K562 (cell line): ENCODE data around the gene AMBRA1. TPM values are rescaled to one million over a fixed set of nuclear protein-coding genes. Genes with fewer than 3 reads are reported as not detected.
A peak's percentile ranks its signal among the peaks of the same experiment; 100 is the strongest.

Source experiments
- ARNT ChIP-seq, 2 experiments: fragments of 450-650 bp; IDR thresholded peaks; 2 replicates each; pipeline ENCODE4 v1.6.1; 2016; ENCODE audit warnings: mild to moderate bottlenecking in 1 of 2
- CC2D1A ChIP-seq: fragments of 450-650 bp; IDR thresholded peaks from 2 replicates; pipeline ENCODE4 v1.6.1; 2017; ENCODE audit warnings: mild to moderate bottlenecking
- E2F1 ChIP-seq: sonication (generic); formaldehyde crosslinking; IDR thresholded peaks from 2 replicates; pipeline ENCODE4 v1.8.1; 2023; ENCODE audit warnings: mild to moderate bottlenecking, missing genetic modification reagents, moderate library complexity
- GTF2F1 ChIP-seq: IDR thresholded peaks from 2 replicates; pipeline ENCODE4 v1.6.1; 2011; ENCODE audit warnings: low read depth, low read length, improper control_type of control experiment
- MIER1 ChIP-seq: fragments of 450-650 bp; IDR thresholded peaks from 2 replicates; pipeline ENCODE4 v1.6.1; 2016; ENCODE audit warnings: antibody characterized with exemption, mild to moderate bottlenecking, low read depth
- PML ChIP-seq: IDR thresholded peaks from 2 replicates; pipeline ENCODE4 v1.6.1; 2012; ENCODE audit warnings: low read length, inconsistent platforms
- POLR3G ChIP-seq: IDR thresholded peaks from 2 replicates; pipeline ENCODE4 v1.6.1; 2011; ENCODE audit not compliant: insufficient read length, insufficient replicate concordance; ENCODE audit errors: extremely low read depth
- SMARCA5 ChIP-seq: fragments of 450-650 bp; IDR thresholded peaks from 2 replicates; pipeline ENCODE4 v1.6.1; 2016
- STAT5A ChIP-seq: IDR thresholded peaks from 2 replicates; pipeline ENCODE4 v1.6.1; 2012; ENCODE audit warnings: low read length, inconsistent platforms, borderline replicate concordance
- TAF15 ChIP-seq: fragments of 200-400 bp; formaldehyde crosslinking; IDR thresholded peaks from 2 replicates; pipeline ENCODE4 v1.6.1; 2017; ENCODE audit warnings: mild to moderate bottlenecking, low read depth, low read length, moderate library complexity
- ZNF316 ChIP-seq: fragments of 450-650 bp; IDR thresholded peaks from 2 replicates; pipeline ENCODE4 v1.6.1; 2016
- polyA plus RNA-seq, 8 experiments: library from polyadenylated mRNA; depleted of rRNA in 4 of 8; stranded (reverse) in 5 of 8; unstranded in 3 of 8; fragments of >200 nt; fragmentation: Nextera tagmentation in 2 of 8; fragmentation: Illumina TruSeq in 1 of 8; extraction: Ambion mirVana in 2 of 8; extraction: Trizol in 1 of 8; gene quantifications; 2 replicates each; pipeline versions ENCODE4 v1.2.1 to v1.2.3, GENCODE V29; 2011 to 2014; ENCODE audit warnings: inconsistent platforms in 1 of 8, missing spikeins in 1 of 8
- total RNA-seq, 7 experiments: library from RNA; depleted of rRNA in 6 of 7; stranded (reverse); fragments of >200 nt in 6 of 7; fragmentation: Illumina TruSeq in 2 of 7; extraction: Trizol in 2 of 7; gene quantifications; 2 replicates each; pipeline versions ENCODE4 v1.2.1 to v1.2.3, GENCODE V29; 2011 to 2021; ENCODE audit warnings: low replicate concordance in 1 of 7
- TF ChIP-seq, protein P1 (sequence below): sonication (generic); formaldehyde crosslinking; IDR thresholded peaks from 2 replicates; pipeline ENCODE4 v1.8.0; 2023; ENCODE audit warnings: mild to moderate bottlenecking, missing genetic modification reagents
- TF ChIP-seq, protein P2 (sequence below): sonication (generic); IDR thresholded peaks from 2 replicates; pipeline ENCODE4 v1.6.1; 2016
- TF ChIP-seq, protein P3 (sequence below): sonication (generic); formaldehyde crosslinking; IDR thresholded peaks from 2 replicates; pipeline ENCODE4 v1.8.1; 2023; ENCODE audit warnings: mild to moderate bottlenecking, missing genetic modification reagents

Gene AMBRA1
- total and polyA plus RNA-seq, 9 of the 15 experiments (the other 6 are each of a cell fraction or from before 2014, with no cell fraction given), result 0.15 to 24.5 (median 13.0) TPM

DNA sequence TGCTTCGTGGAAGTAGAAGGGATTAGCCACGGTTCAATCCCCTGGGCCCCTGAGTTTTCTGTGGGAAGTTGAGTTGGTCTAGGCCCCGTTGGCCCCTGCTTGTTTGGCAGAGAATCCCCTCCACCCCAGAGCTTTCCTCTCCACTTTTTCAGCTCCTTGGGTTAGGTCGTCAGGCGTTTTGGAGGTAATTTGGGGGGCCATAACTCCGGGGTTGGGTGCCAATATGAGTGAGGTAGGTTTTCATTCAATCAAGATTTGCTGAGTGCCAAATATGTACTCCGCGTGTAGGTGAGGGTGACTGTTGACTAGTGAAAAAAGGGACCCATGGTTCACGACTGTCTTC lies 24.1 kb upstream of the AMBRA1 start (continued):
- TF ChIP-seq PML (no peak), STAT5A (no peak), MIER1 (no peak), E2F1 (CRISPR knock-in tag) (peak; percentile 8; the same call in 1 of the 2 replicates), SMARCA5 (0 out of 2 replicates have a peak, but pooled peaks have one; percentile 1), ARNT (IDR thresholded peaks at IDR 0.05) (no peak), POLR3G (no peak), TAF15 (no peak), CC2D1A (peak; percentile 35; the same call in 1 of the 2 replicates), ZNF316 (peak; percentile 32; the same call in 1 of the 2 replicates), GTF2F1 (no peak)
- TF ChIP-seq, protein P1, sequence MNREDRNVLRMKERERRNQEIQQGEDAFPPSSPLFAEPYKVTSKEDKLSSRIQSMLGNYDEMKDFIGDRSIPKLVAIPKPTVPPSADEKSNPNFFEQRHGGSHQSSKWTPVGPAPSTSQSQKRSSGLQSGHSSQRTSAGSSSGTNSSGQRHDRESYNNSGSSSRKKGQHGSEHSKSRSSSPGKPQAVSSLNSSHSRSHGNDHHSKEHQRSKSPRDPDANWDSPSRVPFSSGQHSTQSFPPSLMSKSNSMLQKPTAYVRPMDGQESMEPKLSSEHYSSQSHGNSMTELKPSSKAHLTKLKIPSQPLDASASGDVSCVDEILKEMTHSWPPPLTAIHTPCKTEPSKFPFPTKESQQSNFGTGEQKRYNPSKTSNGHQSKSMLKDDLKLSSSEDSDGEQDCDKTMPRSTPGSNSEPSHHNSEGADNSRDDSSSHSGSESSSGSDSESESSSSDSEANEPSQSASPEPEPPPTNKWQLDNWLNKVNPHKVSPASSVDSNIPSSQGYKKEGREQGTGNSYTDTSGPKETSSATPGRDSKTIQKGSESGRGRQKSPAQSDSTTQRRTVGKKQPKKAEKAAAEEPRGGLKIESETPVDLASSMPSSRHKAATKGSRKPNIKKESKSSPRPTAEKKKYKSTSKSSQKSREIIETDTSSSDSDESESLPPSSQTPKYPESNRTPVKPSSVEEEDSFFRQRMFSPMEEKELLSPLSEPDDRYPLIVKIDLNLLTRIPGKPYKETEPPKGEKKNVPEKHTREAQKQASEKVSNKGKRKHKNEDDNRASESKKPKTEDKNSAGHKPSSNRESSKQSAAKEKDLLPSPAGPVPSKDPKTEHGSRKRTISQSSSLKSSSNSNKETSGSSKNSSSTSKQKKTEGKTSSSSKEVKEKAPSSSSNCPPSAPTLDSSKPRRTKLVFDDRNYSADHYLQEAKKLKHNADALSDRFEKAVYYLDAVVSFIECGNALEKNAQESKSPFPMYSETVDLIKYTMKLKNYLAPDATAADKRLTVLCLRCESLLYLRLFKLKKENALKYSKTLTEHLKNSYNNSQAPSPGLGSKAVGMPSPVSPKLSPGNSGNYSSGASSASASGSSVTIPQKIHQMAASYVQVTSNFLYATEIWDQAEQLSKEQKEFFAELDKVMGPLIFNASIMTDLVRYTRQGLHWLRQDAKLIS (CRISPR knock-in tag), result 0 out of 2 replicates have a peak, but pooled peaks have one; percentile 57
- TF ChIP-seq, protein P2, sequence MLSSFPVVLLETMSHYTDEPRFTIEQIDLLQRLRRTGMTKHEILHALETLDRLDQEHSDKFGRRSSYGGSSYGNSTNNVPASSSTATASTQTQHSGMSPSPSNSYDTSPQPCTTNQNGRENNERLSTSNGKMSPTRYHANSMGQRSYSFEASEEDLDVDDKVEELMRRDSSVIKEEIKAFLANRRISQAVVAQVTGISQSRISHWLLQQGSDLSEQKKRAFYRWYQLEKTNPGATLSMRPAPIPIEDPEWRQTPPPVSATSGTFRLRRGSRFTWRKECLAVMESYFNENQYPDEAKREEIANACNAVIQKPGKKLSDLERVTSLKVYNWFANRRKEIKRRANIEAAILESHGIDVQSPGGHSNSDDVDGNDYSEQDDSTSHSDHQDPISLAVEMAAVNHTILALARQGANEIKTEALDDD, result 0 out of 2 replicates have a peak, but pooled peaks have one; percentile 18
- TF ChIP-seq, protein P3, sequence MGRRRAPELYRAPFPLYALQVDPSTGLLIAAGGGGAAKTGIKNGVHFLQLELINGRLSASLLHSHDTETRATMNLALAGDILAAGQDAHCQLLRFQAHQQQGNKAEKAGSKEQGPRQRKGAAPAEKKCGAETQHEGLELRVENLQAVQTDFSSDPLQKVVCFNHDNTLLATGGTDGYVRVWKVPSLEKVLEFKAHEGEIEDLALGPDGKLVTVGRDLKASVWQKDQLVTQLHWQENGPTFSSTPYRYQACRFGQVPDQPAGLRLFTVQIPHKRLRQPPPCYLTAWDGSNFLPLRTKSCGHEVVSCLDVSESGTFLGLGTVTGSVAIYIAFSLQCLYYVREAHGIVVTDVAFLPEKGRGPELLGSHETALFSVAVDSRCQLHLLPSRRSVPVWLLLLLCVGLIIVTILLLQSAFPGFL (CRISPR knock-in tag), result peak; percentile 84; the same call in 1 of the 2 replicates
